GM12874 (cell line): ENCODE measurements around the gene RIMS4.

Experiments
- TF ChIP-seq, protein P1 (sequence below): IDR thresholded peaks from 2 replicates; pipeline ENCODE4 v1.5.1; 2011; ENCODE audit warnings: low read depth, mild to moderate bottlenecking, control low read depth, low read length, moderate library complexity; ENCODE audit not compliant: insufficient read depth

RIMS4 gene

DNA sequence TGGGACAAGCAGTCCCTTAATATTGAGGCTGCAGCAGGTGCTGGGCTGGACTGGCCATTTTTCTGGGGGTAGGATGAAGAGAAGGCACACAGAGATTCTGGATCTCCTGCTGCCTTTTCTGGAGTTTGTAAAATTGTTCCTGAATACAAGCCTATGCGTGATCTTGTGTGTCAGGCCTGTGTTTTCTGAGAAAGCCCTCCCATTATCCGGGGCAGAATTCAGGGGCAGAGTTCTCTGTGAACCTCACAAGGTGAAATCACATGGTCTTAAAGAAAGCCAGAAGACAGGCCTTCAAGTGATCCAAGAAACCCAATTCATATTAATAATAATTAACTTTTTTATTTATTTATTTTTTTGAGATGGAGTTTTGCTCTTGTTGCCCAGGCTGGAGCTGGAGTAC is 82.7 kb downstream of the RIMS4 start:
- TF ChIP-seq, protein P1, sequence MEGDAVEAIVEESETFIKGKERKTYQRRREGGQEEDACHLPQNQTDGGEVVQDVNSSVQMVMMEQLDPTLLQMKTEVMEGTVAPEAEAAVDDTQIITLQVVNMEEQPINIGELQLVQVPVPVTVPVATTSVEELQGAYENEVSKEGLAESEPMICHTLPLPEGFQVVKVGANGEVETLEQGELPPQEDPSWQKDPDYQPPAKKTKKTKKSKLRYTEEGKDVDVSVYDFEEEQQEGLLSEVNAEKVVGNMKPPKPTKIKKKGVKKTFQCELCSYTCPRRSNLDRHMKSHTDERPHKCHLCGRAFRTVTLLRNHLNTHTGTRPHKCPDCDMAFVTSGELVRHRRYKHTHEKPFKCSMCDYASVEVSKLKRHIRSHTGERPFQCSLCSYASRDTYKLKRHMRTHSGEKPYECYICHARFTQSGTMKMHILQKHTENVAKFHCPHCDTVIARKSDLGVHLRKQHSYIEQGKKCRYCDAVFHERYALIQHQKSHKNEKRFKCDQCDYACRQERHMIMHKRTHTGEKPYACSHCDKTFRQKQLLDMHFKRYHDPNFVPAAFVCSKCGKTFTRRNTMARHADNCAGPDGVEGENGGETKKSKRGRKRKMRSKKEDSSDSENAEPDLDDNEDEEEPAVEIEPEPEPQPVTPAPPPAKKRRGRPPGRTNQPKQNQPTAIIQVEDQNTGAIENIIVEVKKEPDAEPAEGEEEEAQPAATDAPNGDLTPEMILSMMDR: no peak

DNA sequence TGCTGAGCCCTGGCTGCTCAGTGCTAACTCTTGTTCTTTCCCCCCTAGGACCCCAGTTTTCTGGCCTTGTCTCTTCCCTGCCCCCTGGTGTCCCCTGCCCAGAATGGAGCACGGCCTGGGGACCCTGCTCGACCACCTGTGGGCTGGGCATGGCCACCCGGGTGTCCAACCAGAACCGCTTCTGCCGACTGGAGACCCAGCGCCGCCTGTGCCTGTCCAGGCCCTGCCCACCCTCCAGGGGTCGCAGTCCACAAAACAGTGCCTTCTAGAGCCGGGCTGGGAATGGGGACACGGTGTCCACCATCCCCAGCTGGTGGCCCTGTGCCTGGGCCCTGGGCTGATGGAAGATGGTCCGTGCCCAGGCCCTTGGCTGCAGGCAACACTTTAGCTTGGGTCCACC is 83.3 kb downstream of the RIMS4 start:
- TF ChIP-seq, protein P1: no peak

DNA sequence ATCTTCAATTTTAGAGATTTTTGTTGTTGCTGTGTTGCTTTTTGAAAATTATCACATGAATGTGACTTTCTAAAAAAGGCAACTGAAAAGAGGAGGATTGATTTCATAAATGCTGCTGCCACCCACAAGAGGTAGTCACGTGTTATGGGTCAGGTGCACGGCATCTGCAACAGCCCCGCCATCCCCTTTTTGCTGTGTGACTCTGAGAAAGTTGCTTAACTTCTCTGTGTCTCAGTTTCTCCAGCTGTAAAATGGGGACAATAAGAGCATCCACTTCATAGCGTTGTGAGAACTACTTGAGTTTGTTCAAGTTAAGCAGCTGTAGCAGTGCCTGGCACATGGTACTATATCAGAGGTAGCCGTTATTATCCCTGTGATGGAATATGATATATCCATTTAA is 84.5 kb downstream of the RIMS4 start:
- TF ChIP-seq, protein P1: no peak

DNA sequence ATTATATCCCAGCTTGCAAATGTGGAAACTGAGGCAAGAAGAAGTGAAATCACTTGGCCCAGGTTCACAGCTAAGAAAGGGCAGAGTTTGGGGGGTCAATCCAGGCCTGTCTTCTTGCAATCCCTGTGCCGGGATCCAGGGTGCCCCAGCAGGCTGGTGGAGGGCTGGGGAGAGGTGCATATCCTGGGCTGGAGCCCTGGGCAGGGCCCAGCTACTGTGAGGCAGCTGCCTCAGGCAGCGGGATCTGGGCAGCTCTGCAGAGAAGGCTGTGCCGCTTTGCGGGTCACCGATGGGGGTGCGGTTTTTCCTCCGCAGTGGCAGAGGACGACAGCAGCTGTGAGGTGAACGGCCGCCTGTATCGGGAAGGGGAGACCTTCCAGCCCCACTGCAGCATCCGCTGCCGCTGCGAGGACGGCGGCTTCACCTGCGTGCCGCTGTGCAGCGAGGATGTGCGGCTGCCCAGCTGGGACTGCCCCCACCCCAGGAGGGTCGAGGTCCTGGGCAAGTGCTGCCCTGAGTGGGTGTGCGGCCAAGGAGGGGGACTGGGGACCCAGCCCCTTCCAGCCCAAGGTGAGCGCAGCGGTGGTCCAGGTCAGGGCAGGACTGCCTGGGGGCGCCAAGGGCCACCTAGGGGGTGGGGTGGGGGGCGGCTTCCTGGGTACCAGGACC is 85.8 kb downstream of the RIMS4 start:
- TF ChIP-seq, protein P1: no peak

DNA sequence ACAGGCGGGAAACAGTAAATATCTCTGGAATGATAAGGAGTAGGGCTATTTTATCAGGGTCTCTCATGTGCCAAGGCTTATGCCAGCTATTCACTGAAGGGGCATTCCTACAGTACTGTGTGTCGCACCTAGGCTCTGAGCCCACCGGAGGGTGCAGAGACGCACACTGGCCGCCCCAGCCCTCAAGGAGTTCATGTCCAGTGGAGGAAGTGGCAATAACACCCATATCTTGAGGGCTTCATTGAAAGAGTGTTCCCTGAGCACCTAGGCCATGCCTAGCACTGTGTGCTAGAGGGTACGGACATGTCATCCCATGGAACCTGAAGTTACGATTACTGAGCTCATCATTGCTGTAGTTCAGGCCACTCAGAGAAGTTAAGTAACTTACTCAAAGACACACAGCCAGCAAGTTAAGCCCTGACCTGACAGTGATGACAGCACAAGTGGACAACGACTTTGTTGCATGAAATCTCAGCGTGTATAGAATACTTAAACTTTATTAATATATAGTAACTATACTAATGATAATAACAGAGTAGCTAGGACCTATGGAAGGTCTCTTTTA is 86.5 kb downstream of the RIMS4 start:
- TF ChIP-seq, protein P1: no peak

DNA sequence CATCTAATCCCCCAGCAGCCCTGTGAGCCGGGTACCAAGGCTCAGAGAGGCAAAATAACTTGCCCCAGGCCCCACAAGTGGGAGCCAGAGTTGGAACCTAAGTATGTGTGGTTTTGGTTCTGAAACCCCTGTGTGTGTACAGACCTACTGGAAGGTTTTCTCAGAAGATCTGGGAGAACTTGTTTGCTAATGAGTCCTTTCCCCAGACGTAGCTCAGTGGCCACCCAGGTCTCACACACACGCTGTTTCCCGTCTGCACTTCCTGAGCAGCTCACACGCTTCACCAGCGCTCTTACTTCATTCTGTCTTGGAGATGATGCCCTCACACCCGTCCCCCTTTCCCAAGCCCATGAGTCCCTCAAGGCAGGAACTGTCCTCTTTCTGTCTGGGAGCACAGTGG is 87.0 kb downstream of the RIMS4 start:
- TF ChIP-seq, protein P1: no peak

DNA sequence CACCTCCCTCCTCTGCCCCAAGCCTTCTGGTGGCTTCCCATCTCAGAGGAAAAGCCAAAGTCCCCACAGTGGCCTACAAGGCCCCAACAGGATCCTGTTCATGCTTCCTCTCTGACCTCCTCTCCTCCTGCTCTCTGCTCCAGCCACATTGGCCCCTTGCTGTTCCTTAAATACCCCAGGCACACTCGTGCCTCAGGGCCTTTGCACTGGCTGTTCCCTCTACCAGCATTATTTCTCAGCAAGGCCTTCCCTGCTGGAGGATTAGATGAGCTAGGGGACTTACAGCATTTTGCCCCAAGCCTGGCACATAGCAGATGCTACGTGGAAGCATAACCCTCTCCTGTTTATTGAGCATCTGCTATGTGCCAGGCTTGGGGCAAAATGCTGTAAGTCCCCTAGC is 87.4 kb downstream of the RIMS4 start:
- TF ChIP-seq, protein P1: no peak
